ENCODE measurements around the gene IL2RA. TPM values are rescaled to one million over a fixed set of nuclear protein-coding genes. Genes with fewer than 3 reads are reported as not detected.

IL2RA gene
- total RNA-seq, 1 experiment from 2014 or later = 0.59 TPM

GRCh38 chr10:6002809-6003510 lies 59.2 kb downstream of the IL2RA start:
- H3K79me2 ChIP-seq (ENCODE audit: insufficient read depth, low read length) = no peaks in the 10 kb centered on the region
- H3K36me3 ChIP-seq (ENCODE audit: control insufficient read depth in 1 of 2, insufficient read depth in 2 of 2, low read length in 2 of 2) = no peaks in the 10 kb centered on the region
- H3K9ac ChIP-seq (ENCODE audit: low read length) = no peak overlapping the region
- H3K4me1 ChIP-seq (ENCODE audit: control insufficient read depth in 1 of 2, insufficient read depth in 2 of 2, low read length in 2 of 2) = no peaks in the 10 kb centered on the region
- no peak overlapping the region for H2AFZ ChIP-seq (ENCODE audit: low read depth, low read length, poor library complexity, severe bottlenecking)
- H3K4me2 ChIP-seq (ENCODE audit: low read length) = no peak overlapping the region
- H3K9me3 ChIP-seq (ENCODE audit: control insufficient read depth in 1 of 2, insufficient read depth in 1 of 2, low read depth in 1 of 2, low read length in 2 of 2) = no peaks in the 10 kb centered on the region
- H4K20me1 ChIP-seq (ENCODE audit: insufficient read depth) = no peaks in the 10 kb centered on the region
- no peaks in the 10 kb centered on the region for H3K9me2 ChIP-seq (ENCODE audit: insufficient read depth)
- H3K27ac ChIP-seq (ENCODE audit: low read depth, low read length) = no peak overlapping the region
- ChIA-PET CTCF (no interaction called here), RAD21 (ENCODE audit: low non-redundant PET in 1 of 2, low total read pairs in 2 of 2, uncharacterized antibody in 2 of 2, unreplicated experiment in 2 of 2) (no interaction called here), POLR2A (no interaction called here)
- H3K4me3 ChIP-seq (replicated peaks in 1 of 2; ENCODE audit: low read depth in 1 of 2, low read length in 2 of 2) = no peak overlapping the region
- no peak for DNase-seq (ENCODE audit: low read depth, low spot score)
- BruUV-seq (replicated peaks) = no TSS peak
- intact Hi-C loops (cut with micrococcal nuclease) = no loop called here
- no peaks in the 10 kb centered on the region for H3K27me3 ChIP-seq (ENCODE audit: insufficient read depth, low read length)
- no peak for ATAC-seq
- no peak for TF ChIP-seq EZH2phosphoT487 (IDR thresholded peaks at IDR 0.05; ENCODE audit: borderline replicate concordance)
- TF ChIP-seq RAD21 (IDR thresholded peaks at IDR 0.05; ENCODE audit: low read depth) = no peak
- TF ChIP-seq JUND (IDR thresholded peaks at IDR 0.05) = no peak
- TF ChIP-seq SIN3A (IDR thresholded peaks at IDR 0.05; ENCODE audit: low read depth) = no peak
- TF ChIP-seq ZFX (IDR thresholded peaks at IDR 0.05) = no peak
- TF ChIP-seq ATF3 (IDR thresholded peaks at IDR 0.05) = no peak
- TF ChIP-seq POLR2A (IDR thresholded peaks at IDR 0.05; ENCODE audit: borderline replicate concordance, extremely low read depth, insufficient read depth, insufficient read length) = no peak
- no peak for TF ChIP-seq POLR2AphosphoS5 (IDR thresholded peaks at IDR 0.05; ENCODE audit: low read depth, low read length)
- TF ChIP-seq EGR1 (IDR thresholded peaks at IDR 0.05; ENCODE audit: low read depth) = no peak
- TF ChIP-seq, protein P1, sequence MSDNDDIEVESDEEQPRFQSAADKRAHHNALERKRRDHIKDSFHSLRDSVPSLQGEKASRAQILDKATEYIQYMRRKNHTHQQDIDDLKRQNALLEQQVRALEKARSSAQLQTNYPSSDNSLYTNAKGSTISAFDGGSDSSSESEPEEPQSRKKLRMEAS (IDR thresholded peaks at IDR 0.05) = no peak
- TF ChIP-seq CTCF (IDR thresholded peaks at IDR 0.05 in 2 of 3, conservative IDR thresholded peaks at IDR 0.05 in 1 of 3; ENCODE audit: borderline replicate concordance in 1 of 3, insufficient read depth in 1 of 3, low read depth in 2 of 3, low read length in 2 of 3) = no peak
- no peak for TF ChIP-seq YY1 (IDR thresholded peaks at IDR 0.05; ENCODE audit: extremely low read depth, insufficient replicate concordance, low read depth, low read length)
- no peak for TF ChIP-seq CEBPB (IDR thresholded peaks at IDR 0.05; ENCODE audit: low read depth)
- TF ChIP-seq SP1 (IDR thresholded peaks at IDR 0.05; ENCODE audit: low read depth) = no peak
- TF ChIP-seq REST (IDR thresholded peaks at IDR 0.05; ENCODE audit: low read depth) = no peak
- TF ChIP-seq SRF (IDR thresholded peaks at IDR 0.05; ENCODE audit: low read depth) = no peak
- TF ChIP-seq ELF1 (IDR thresholded peaks at IDR 0.05; ENCODE audit: borderline replicate concordance, low read depth) = no peak
- TF ChIP-seq TCF7L2 (IDR thresholded peaks at IDR 0.05; ENCODE audit: borderline replicate concordance, extremely low read depth, insufficient read depth, insufficient read length) = no peak
- TF ChIP-seq ZNF274 (IDR thresholded peaks at IDR 0.05; ENCODE audit: low read depth, low read length) = no peak
- TF ChIP-seq, protein P2, sequence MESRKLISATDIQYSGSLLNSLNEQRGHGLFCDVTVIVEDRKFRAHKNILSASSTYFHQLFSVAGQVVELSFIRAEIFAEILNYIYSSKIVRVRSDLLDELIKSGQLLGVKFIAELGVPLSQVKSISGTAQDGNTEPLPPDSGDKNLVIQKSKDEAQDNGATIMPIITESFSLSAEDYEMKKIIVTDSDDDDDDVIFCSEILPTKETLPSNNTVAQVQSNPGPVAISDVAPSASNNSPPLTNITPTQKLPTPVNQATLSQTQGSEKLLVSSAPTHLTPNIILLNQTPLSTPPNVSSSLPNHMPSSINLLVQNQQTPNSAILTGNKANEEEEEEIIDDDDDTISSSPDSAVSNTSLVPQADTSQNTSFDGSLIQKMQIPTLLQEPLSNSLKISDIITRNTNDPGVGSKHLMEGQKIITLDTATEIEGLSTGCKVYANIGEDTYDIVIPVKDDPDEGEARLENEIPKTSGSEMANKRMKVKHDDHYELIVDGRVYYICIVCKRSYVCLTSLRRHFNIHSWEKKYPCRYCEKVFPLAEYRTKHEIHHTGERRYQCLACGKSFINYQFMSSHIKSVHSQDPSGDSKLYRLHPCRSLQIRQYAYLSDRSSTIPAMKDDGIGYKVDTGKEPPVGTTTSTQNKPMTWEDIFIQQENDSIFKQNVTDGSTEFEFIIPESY (IDR thresholded peaks at IDR 0.05; ENCODE audit: extremely low read depth, insufficient replicate concordance, low read length) = no peak

All from HCT116 (cell line).